HG03354 (cell line): ENCODE data around the gene RBMX.

Source experiments
- ATAC-seq: cut with Tn5 transposase; IDR thresholded peaks from one replicate; pipeline ENCODE4 v1.9.1; 2021; ENCODE audit warnings: mild to moderate bottlenecking; ENCODE audit not compliant: unreplicated experiment, poor library complexity, severe bottlenecking

RBMX gene

DNA sequence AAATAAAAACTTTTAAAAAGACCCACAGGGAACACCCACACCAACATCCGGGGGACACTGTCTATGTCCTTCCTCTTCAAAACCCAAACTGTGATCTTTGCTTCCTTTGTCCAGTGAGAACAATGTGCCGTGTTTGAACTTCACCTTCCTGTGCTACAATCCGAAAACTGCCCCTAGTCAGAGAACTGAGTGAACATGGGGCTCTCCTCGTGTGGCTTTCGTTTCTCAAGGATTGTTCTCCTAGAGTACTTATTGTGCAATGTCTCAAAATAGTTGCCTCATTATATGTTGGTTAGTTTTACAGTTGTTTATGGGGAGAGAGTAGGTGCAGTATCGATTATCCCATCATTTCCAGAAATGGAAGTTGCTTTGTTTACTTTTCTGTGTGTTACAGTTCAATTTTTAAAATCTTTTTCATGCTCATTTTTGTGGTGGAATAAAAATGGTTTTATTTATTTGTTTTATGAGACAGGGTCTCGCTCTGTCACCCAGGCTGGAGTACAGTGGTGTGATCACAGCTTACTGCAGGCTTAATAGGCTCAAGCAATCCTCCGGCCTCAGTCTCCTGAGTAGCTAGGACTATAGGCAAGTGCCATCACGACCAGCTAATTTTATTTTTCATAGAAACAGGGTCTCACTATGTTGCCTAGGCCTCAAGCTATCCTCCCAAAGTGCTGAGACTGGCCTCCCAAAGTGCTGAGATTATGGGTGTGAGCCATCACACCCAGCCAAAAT, 29.9 kb downstream of the RBMX start:
- ATAC-seq, result no peak

DNA sequence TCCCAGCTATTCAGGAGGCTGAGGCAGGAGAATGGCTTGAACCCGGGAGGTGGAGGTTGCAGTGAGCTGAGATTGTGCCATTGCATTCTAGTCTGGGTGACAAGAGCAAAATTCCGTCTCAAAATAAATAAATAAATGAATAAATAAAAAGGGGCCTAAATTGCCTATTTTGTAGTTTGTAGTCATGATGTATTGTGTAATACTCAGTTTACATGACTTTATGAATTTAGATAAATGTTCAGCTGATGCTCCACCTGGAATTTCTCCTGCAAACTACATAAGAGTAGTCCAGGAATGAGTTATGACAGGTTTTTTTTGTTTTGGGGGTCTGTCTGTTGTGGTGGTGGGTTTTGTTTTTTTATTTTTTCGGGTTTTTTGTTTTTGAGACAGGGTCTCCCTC, 31.1 kb downstream of the RBMX start:
- ATAC-seq, result no peak

DNA sequence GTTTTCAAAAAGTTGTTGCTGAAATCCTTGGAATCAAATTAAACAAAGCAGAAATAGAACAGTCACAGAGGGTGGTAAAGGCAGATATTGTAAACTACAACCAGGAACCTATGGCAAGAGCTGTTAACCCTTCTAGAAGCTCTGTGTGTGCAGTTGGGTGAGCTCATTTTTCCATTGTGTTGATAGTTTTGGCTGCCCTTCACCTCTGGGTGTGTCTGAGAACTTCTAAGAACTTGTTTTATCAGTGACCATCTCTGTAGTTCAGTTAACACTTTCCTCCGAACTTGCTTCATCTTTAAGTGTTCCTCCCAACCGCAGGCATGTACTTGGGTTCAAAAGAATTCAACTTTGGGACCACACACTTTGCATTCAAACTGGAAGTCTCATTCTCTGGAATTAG, 32.7 kb downstream of the RBMX start:
- ATAC-seq, result no peak

DNA sequence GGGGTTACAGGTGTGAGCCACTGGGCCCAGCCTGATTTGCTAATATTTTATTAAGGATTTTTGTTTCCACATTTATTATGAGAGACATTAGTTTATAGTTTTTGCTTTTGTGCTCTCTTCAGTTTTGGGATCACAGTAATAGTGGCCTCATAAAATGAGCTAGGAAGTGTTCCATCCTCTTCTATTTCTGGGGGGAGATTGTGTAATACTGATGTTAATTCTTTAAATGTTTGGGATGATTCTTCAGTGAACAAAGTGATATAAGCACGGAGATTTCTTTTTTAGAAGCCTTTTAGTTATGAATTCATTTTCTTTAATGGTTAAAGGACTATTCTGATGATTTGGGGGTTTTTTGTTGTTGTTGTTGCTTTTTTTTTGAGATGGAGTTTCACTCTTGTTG, 41.3 kb downstream of the RBMX start:
- ATAC-seq, result no peak

DNA sequence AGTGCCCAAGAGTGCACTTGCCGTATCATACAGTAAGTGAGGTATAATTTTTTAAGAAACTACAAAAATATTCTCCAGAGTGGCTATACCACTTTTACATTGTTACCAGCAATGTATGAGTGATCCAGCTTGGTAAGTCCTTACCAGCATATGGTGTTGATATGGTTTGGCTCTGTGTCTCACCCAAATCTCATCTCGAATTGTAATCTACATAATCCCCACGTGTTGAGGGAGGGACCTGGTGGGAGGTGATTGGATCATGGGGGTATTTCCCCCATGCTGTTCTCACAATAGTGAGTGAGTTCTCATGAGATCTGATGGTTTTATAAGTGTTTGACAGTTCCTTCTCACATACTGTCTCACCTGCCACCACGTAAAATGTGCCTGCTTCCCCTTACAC, 44.8 kb downstream of the RBMX start:
- ATAC-seq, result no peak

DNA sequence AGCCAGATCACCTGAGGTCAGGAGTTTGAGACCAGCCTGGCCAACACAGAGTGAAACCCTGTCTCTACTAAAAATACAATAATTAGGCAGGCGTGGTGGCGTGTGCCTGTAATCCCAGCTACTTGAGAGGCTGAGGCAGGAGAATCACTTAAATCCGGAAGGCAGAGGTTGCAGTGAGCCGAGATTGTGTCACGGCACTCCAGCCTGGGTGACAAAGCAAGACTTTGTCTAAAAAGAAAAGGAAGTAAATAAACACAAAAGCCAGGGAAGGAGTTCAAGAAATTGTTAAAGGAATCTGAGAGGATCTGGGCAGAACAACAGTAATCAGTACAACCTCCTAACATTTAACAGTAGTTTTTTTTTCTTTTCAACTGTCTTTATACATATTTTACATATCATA, 51.1 kb downstream of the RBMX start:
- no peak for ATAC-seq

DNA sequence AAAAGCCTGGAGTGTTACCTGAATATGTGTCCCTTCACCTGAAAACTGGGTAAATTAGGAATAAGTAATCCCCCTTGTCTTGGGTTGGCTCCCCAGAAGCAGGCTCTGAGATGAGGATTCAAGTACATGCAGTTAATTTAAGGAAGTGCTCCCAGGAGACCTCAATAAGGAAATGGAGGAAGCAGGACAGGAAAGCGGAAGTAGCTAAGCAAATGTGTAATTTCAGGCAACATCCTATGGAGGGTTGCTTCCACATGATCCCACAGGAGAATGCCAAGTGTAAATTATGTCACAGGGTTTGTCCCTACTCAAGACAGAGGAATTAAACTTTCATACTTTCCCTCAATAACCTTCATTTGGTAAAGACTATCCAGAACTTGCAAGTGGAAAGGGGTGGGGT, 51.7 kb downstream of the RBMX start:
- no peak for ATAC-seq

DNA sequence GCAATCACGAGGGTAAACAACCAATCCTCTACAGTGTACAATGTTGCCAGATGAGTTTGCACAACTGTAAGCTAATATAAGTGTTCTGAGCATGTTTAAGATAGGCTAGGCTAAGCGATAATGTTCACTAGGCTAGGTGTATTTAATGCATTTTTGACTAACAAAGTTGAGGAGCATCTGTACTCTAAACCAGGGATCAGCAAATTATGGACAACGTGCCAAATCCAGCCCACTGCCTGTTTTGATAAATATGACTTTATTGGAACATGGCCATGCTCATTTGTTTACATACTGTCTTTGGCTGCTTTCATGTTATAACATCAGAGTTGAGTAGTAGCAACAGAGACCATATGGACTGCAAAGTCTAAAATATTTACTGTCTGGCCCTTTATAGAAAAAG, 53.5 kb downstream of the RBMX start:
- no peak for ATAC-seq

DNA sequence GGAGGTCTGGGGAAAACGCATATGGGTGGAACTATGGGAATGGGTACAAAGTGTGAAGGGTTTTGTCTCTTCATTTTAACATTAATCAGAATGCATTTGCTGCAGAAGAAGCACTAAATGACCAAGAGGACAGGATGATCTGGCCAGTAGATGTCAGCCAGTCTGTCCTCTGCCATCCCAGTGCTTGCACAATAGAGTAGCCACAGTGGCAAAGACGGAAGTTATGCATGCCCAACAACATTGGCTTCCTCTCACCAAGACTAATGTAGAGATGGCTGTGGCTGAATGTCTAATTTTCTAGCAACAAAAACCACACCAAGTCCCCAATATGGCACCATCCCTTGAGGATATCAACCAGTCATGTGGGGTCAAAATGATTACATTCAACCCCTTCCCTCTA, 54.8 kb downstream of the RBMX start:
- ATAC-seq, result no peak
